NB4 (cell line): ENCODE results near the gene TTC8.

Experiments used
- DNase-seq: peaks from one replicate; pipeline ENCODE4 v3.0.0; 2010; ENCODE audit warnings: low read depth
- H3K4me3 ChIP-seq: one replicate; pipeline ENCODE4 v1.5.1; 2011; ENCODE audit warnings: mild to moderate bottlenecking, low read depth, low read length, moderate library complexity
- CTCF ChIP-seq: IDR thresholded peaks from one replicate; pipeline ENCODE4 v1.5.1; 2012; ENCODE audit warnings: low read depth, low read length
- MAX ChIP-seq: IDR thresholded peaks from 2 replicates; pipeline ENCODE4 v1.6.1; 2011; ENCODE audit warnings: low read depth, low read length
- MYC ChIP-seq: IDR thresholded peaks from 2 replicates; pipeline ENCODE4 v1.6.1; 2011; ENCODE audit warnings: low read depth, low read length
- POLR2A ChIP-seq: IDR thresholded peaks from 2 replicates; pipeline ENCODE4 v1.6.1; 2011; ENCODE audit warnings: mild to moderate bottlenecking; ENCODE audit not compliant: insufficient read length; ENCODE audit errors: extremely low read depth

The TTC8 gene

GRCh38 chr14:88877192-88877591, 52.7 kb downstream of the TTC8 start:
- TF ChIP-seq CTCF: no peak
- no peak for TF ChIP-seq MAX
- TF ChIP-seq MYC: no peak
- TF ChIP-seq POLR2A: no peak
- no peak overlapping the region for H3K4me3 ChIP-seq
- no peak for DNase-seq

- peak; percentile 44 for DNase-seq
These were observed 54.6 kb downstream of the TTC8 start for GRCh38 chr14:88879022-88879421.

GRCh38 chr14:88882236-88882635, 57.8 kb downstream of the TTC8 start:
- H3K4me3 ChIP-seq: no peak overlapping the region
- no peak for TF ChIP-seq MAX
- TF ChIP-seq POLR2A: no peak
- TF ChIP-seq CTCF: no peak
- TF ChIP-seq MYC: no peak
- no peak for DNase-seq

More at GRCh38 chr14:88879022-88879421, 54.6 kb downstream of the TTC8 start:
- TF ChIP-seq MAX (no peak), CTCF (no peak), POLR2A (no peak), MYC (no peak)
- H3K4me3 ChIP-seq: no peak overlapping the region

GRCh38 chr14:88895116-88895515, 70.7 kb downstream of the TTC8 start:
- no peak for DNase-seq
- no peak overlapping the region for H3K4me3 ChIP-seq
- TF ChIP-seq MYC (no peak), POLR2A (no peak), MAX (no peak), CTCF (no peak)

- DNase-seq: no peak
- no peak for TF ChIP-seq CTCF
- TF ChIP-seq POLR2A: no peak
- TF ChIP-seq MAX: no peak
- no peak for TF ChIP-seq MYC
- H3K4me3 ChIP-seq: no peak overlapping the region
These were observed 76.7 kb downstream of the TTC8 start for GRCh38 chr14:88901189-88901588.

- no peak overlapping the region for H3K4me3 ChIP-seq
- TF ChIP-seq CTCF (no peak), MYC (no peak), MAX (no peak), POLR2A (no peak)
- DNase-seq: no peak
These were observed 77.5 kb downstream of the TTC8 start for GRCh38 chr14:88901991-88902390.
